Stimulated activated CD4-positive, alpha-beta T cell treated with anti-CD3 and anti-CD28 coated beads, Interleukin-4, amount 100 ng/mL, for 4 hours (primary cell): Measurements from ENCODE around the gene CHD1L.
A peak's percentile ranks its signal among the peaks of the same experiment; 100 is the strongest.
"Not testable (repeated sequence)": the region's sequence is repeated elsewhere in the genome, so short reads cannot be mapped to it uniquely, and the experiment has no call there.

Experiments
- DNase-seq, 2 experiments: peaks; one replicate each; pipeline ENCODE4 v3.0.0-alpha.2; 2020

Gene CHD1L

DNA sequence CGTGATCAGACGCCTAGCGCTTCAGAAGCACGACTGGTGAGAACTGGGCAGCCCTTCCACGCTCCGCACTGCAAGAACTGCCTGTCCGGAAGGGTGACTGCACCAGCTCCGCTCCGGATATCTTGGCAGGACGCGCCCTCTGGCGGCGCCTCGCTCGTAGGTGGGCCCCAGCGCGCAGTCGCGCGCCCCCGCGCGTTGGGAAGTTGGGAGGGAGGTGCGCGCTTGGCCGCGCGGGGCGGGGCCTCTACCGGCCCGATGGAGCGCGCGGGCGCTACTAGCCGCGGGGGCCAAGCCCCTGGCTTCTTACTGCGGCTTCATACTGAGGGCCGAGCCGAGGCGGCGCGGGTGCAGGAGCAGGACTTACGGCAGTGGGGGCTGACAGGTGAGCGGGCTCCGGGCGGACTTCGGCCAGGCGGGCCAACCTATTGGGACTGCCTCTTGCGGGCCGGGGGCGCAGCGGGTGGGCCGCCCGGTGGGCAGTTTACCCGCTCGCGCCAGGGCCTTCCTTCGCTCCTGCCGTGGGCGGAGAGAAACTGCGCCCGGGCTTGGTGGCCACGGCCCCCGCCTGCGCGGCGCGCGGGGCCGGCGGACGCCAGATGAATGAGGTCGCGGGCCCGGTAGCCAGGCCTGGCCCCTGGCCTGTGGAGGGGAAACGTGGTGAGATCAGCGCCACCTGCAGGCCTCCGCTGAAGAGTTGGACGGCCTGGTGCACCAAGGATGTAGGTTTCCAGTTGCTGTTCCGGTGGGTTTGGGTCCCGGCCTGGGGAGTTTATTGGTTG is at the start of gene CHD1L:
CHD1L (plus strand) TSS at position 236 of the 779 bp plus-strand sequence; CDS start at position 256, 20 bp downstream.
- DNase-seq, result peak; percentile 91 to 95

- not testable (repeated sequence) for DNase-seq
Observed at GRCh38 chr1:147197324-147197723, 45.2 kb upstream of the CHD1L start.

DNA sequence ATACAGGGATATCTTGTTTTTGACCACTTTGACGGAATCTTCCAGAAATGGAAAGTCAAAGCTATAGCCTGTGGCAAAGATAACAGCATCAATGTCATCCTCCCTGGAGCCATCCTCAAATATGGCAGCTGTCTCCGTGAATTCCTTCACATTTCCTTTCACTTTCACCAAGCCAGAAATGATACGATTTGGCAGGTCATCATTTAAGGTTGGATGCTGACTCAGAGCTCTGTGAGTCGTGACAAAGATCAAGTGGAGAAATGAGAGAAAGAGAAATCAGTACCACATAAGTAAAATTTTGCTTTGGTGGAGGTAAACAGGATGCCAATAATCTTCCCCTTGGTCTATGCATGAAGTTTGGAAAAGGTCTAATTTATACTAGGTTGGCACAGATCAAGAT is 41.2 kb upstream of the CHD1L start:
- no peak for DNase-seq

DNA sequence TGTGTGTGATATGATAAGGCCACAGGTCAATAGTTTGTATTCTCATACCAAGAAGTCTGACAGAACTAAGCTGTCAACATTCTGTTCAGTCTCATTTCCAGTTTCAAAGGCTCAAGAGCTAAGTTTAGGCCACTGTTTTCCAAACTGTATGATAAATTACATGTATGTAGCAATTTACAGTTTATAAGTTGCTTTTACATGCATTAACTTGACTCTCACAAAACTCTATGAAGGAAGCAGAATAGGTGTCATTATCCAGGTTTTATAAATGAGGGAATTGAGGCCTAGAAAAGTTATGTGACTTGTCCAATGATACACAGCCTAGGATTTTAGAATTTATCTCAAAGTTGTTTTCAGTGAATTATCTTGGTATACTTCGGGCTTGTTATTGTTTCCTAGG is 40.7 kb upstream of the CHD1L start:
- DNase-seq, result no peak

- DNase-seq, result no peak
Observed at GRCh38 chr1:147202576-147202975, 39.9 kb upstream of the CHD1L start.

DNA sequence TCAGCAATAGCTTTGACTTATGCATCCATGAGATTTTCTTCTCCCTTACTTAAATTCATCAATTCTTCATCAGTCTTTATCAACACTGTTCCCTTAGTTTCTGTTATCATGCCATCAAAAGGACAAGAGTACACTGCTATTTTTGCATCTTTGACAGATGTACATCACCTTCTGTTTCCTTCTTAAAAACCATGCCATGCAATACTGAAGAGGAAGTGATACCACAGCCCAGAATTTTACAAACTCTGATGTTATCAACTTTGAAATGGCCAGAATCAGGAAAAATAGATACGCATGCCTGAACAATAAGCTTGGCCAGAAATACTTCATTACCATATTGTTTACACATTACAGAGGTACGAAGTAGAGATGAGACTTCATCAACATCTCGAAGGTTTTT is 38.4 kb upstream of the CHD1L start:
- DNase-seq, result no peak

DNA sequence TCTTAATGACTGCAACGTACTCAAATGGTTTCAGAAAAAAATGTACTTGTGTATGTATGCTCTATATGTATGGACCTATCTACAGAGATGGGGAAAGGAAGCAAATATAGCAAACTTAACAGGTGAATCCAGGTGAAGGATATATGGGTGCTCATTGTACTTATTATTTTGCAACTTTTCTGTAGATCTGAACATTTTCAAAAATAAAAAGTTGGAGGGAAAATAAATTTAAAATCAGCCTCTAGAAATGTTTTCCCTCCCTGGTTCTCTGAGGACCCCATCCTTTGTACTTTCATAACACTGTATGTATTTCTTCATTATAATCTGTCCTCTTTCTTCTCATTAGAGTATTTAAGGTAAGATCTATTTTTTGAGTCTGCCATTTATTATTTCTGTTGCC is 35.3 kb upstream of the CHD1L start:
- DNase-seq, result no peak

- DNase-seq, result no peak
Observed at GRCh38 chr1:147208619-147209018, 33.9 kb upstream of the CHD1L start.

DNA sequence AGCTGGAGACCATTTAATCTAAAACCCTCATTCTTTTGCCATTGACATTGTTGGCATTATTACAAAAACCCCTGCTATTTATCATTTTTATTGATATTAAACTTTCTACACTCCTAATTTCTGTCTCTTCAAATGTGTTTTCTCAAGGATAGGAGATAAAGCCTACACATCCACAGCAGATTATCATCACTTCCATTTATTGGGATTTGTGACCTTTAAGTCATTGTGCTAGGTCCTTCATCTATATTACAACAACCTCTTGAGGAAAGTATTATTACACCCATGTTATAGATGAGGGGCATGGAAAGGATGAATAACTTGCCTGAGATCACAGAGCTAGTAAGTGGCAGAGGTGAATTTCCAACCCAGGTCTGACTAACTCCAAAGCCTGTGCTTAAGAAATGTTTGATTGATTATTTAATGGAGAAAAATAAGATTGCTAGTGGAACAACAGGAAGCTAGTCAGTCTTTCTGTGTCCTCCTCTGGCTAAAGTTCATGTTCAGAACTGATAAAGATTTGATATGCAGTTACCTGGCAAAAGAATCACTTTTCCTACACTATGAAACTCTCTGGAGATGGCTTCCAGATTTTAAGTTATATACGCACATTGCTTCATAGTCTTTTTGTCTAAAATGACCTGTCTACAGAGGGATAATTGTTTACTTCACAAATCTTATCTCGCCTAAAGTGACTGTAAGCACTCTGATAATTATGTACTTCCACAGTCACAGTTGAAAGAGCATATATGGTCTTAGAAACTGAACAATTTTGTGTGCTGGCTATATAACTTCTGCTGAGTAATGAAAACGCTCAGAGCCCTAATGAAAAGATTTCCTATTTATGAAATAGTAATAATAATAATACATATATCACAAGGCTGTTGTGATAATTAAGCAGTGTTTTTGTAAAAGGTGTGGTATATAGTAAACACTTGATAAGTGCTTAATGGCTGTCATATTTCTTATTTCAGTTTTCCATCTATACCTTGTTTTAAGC is 32.4 kb upstream of the CHD1L start:
- no peak for DNase-seq

- no peak for DNase-seq
Observed at GRCh38 chr1:147210987-147211386, 31.5 kb upstream of the CHD1L start.

DNA sequence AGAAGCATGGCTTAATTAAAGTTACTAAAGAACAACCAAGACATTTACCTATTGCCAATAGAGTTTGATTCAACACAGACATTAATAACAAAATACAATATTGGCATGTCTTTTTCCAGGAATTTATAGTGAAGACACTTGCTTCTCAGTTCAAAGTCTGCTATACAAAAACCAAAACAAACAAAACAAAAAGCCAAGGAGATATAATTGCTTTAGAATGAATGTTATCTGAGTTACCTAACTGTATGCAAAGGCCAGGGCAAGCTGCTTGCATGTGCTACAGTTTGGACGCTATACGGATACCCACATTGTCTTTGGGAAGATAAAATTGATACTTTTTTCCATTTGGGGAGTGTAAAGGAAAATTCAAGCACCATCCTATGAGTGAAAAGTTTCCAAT is 30.9 kb upstream of the CHD1L start:
- no peak for DNase-seq

DNA sequence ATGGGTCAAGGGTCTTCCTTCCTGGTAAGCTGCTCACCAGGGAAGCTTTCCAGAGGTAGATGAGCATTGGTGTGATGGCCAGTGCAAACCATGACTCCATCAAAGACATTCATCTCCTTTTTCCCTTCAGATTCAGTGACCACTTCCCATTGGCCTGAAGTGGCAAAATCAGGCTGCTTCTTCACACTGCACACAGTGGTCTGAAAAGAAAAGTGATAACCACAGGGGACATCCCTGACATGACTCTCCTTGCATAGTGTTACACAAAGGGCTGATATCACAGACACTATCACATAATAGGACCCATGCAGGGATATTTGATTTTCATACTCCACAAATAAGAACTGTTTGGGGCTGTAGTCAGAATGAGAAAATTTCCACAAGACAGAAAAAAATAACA is 29.2 kb upstream of the CHD1L start:
- no peak for DNase-seq

DNA sequence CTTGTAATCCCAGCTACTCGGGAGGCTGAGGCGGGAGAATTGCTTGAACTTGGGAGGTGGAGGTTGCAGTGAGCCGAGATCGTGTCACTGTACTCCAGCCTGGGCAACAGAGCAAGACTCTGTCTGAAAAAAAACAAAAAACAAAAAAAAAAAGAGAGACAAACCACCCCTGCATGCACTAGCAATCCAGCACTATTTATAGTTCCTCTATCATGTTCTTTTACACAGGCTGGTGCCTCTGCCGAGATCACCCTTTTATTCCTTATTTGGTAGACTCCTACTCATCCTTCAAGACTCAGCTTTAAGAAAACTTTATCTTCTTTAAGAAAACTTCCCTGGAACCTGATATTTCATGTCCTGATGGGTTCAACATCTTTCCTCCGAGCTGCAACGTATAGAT is 28.2 kb upstream of the CHD1L start:
- DNase-seq, result no peak

- no peak for DNase-seq
Observed at GRCh38 chr1:147214842-147215539, 27.5 kb upstream of the CHD1L start.

DNA sequence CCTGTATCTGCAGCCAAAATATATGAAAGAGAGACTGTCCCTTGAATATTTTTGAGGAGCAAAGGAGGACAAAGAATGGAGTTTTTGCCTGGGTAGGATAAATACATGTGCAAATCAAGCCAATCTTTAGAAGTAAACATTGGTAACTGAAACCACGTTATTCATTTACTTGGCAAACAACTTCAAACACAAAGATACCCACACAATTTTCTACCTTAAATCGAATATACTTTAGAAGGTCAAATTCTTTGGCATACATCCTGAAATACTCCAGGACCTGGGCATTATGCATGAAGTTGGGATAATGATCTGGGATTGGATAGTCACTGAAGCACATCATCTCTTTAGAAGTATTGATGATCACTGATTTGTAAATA is 27.0 kb upstream of the CHD1L start:
- DNase-seq, result no peak

DNA sequence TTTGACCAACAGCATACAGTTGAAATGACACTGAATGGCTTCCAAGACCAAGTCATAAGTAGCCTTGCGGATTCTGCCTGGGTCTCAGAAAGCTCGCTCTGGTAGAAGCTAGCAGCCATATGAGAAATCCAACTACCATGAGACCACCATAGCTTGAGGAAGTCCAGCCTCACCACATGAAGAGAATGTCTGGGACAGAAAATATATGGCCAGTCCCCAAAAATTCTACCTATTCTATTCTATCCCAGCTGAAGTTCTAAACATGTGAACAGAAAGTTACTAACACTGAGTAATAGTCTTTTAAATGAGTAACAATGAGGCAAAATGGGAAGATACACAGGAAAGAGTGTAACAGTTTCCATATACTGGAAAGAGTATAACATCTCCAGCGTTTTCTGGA is 26.4 kb upstream of the CHD1L start:
- no peak for DNase-seq

- no peak for DNase-seq
Observed at GRCh38 chr1:147217141-147217540, 25.3 kb upstream of the CHD1L start.

GRCh38 chr1:147218606-147219005 is 23.9 kb upstream of the CHD1L start:
- DNase-seq, result no peak

DNA sequence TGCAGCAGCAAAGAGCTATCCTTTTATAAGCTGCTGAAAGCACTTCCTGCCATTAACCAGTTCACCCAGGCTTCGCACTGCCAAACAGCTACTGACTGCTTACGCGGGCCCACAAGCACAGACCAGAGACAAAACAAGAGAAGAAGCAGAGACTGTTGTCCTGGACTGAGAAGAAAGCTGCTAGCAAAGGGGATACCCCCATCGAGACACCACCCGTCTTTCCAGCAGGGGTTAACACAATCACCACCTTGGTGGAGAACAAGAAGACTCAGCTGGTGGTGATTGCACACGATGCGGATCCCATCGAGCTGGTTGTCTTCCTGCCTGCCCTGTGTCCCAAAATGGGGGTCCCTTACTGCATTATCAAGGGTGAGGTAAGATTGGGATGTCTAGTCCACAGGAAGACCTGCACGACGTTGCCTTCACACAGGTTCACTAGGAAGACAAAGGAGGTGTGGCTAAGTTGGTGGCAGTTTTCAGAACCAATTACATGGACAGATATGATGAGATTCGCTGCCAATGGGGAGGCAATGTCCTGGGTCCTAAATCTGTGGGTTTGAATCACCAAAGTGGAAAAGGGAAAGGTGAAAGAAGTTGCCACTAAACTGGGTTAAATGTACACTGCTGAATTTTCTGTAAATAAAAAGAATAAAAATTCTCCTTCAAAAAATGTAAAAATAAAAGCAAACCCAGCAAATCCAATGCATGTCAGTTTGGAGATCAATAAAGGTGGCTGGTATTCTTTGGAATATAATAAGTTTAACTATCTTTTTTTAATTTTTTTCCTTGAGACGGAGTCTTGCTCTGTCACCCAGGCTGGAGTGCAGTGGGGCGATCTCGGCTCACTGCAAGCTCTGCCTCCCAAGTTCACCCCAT is 18.5 kb upstream of the CHD1L start:
- DNase-seq, result no peak

GRCh38 chr1:147225193-147225730 is 17.2 kb upstream of the CHD1L start, which contains the start of gene FMO5:
FMO5 (minus strand) TSS chr1:147225339; CDS start chr1:147225029, 310 bp downstream.
- peak; percentile 24 to 26 for DNase-seq

DNA sequence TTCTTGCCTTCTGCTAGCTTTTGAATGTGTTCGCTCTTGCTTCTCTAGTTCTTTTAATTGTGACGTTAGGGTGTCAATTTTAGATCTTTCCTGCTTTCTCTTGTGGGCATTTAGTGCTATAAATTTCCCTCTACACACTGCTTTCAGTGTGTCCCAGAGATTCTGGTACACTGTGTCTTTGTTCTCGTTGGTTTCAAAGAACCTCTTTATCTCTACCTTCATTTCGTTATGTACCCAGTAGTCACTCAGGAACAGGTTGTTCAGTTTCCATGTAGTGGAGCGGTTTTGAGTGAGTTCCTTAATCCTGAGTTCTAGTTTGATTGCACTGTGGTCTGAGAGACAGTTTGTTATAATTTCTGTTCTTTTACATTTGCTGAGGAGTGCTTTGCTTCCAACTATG is 11.5 kb upstream of the CHD1L start:
- not testable (repeated sequence) for DNase-seq

DNA sequence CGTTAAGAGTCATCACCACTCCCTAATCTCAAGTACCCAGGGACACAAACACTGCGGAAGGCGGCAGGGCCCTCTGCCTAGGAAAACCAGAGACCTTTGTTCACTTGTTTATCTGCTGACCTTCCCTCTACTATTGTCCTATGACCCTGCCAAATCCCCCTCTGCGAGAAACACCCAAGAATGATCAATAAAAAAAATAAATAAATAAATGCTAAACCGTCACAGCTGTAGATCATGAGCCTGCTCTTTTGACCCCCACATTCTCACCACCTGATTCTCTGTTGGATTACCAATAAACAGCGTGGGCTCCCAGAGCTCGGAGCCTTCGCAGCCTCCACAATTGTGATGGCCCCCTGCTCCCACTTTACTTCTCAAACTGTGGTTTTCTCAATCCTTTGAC is 8.6 kb upstream of the CHD1L start:
- not testable (repeated sequence) for DNase-seq
